K562 (cell line): Measurements from ENCODE around the gene CPLANE2. TPM values are rescaled to one million over a fixed set of nuclear protein-coding genes. Genes with fewer than 3 reads are reported as not detected.

ENCODE experiments used
- ATAC-seq: fragments of 200-7000 bp; cut with Tn5 transposase; 3 replicates; pipeline ENCODE4 v1.9.1; 2020; ENCODE audit warnings: moderate library complexity
- BruUV-seq: library from RNA; stranded (reverse); fragments of 400-500 nt; replicated peaks from 2 replicates; lab custom pipeline; 2021; lab: Mats Ljungman, UMichigan
- CTCF ChIA-PET: fragments of 300-600 bp; formaldehyde crosslinking; extraction: SDS; loops from one replicate; lab custom pipeline; 2021; ENCODE audit warnings: low intra/inter-chr PET ratio; lab: Yijun Ruan, JAX
- POLR2A ChIA-PET: fragments of 300-600, 350-650 bp; sonication (Branson Sonifier 250); formaldehyde crosslinking; extraction: SDS; loops from one replicate; lab custom pipeline; 2021; ENCODE audit warnings: antibody characterized with exemption, inconsistent platforms; lab: Yijun Ruan, JAX
- DNase-seq, 4 experiments: peaks; one replicate each; pipeline versions ENCODE4 v3.0.0 to v3.0.0-alpha.2; 2011 to 2018; ENCODE audit warnings: low spot score in 3 of 4, mixed read lengths in 3 of 4; ENCODE audit errors: extremely low read depth in 1 of 4
- FAIRE-seq: peaks from 2 replicates; lab custom pipeline; 2011; peaks lifted over from hg19 to GRCh38; lab: Jason Lieb, UNC
- H2AFZ ChIP-seq: 2 replicates; pipeline ENCODE4 v1.6.0; 2011; ENCODE audit warnings: low read depth, low read length, control low read depth, inconsistent platforms
- H3K27ac ChIP-seq: fragments of 200-600 bp; 3 replicates; pipeline ENCODE4 v1.8.0; 2011; ENCODE audit warnings: low read depth, mild to moderate bottlenecking, control low read depth, inconsistent platforms, low read length, moderate library complexity, mixed read lengths; ENCODE audit errors: extremely low read depth
- H3K27me3 ChIP-seq, 2 experiments: fragments of 300-600 bp in 1 of 2; 2 replicates in 1 of 2; 3 replicates in 1 of 2; pipeline versions ENCODE4 v1.6.0 to v1.8.0; 2011; ENCODE audit warnings: inconsistent platforms in 2 of 2, low read length in 2 of 2, mild to moderate bottlenecking in 1 of 2, mixed read lengths in 1 of 2, moderate library complexity in 1 of 2; ENCODE audit not compliant: control insufficient read depth in 2 of 2, insufficient read depth in 2 of 2
- H3K36me3 ChIP-seq: fragments of 300-600 bp; 3 replicates; pipeline ENCODE4 v1.8.0; 2011; ENCODE audit warnings: mild to moderate bottlenecking, low read length, inconsistent platforms; ENCODE audit not compliant: control insufficient read depth, insufficient read depth
- H3K4me1 ChIP-seq, 2 experiments: fragments of 200-600 bp in 1 of 2; replicated peaks in 1 of 2; 2 replicates in 1 of 2; 3 replicates in 1 of 2; pipeline versions ENCODE4 v1.5.1 to v1.8.0; 2011; ENCODE audit warnings: inconsistent platforms in 2 of 2, low read length in 2 of 2, mild to moderate bottlenecking in 1 of 2, mixed read lengths in 1 of 2, moderate library complexity in 1 of 2; ENCODE audit not compliant: control insufficient read depth in 2 of 2, insufficient read depth in 2 of 2
- H3K4me2 ChIP-seq: 2 replicates; pipeline ENCODE4 v1.6.1; 2011; ENCODE audit warnings: low read length, control low read depth, inconsistent platforms, mixed read lengths; ENCODE audit not compliant: insufficient read depth
- H3K4me3 ChIP-seq: fragments of 200-600 bp; sonication (generic), shearing (Covaris generic); 2 replicates; pipeline ENCODE4 v1.5.1; 2016; ENCODE audit warnings: control low read depth, inconsistent platforms
- H3K79me2 ChIP-seq: fragments of 200-600 bp; 3 replicates; pipeline ENCODE4 v1.8.0; 2011; ENCODE audit warnings: low read length, inconsistent platforms; ENCODE audit not compliant: control insufficient read depth, insufficient read depth
- H3K9ac ChIP-seq, 2 experiments: 2 replicates each; pipeline versions ENCODE4 v1.6.0 to v1.6.1; 2011; ENCODE audit warnings: low read depth in 2 of 2, low read length in 2 of 2, control low read depth in 1 of 2, inconsistent platforms in 1 of 2, mild to moderate bottlenecking in 1 of 2, mixed read lengths in 1 of 2; ENCODE audit not compliant: insufficient read depth in 1 of 2
- H3K9me1 ChIP-seq: one replicate; pipeline ENCODE4 v1.6.0; 2011; ENCODE audit warnings: inconsistent platforms, mild to moderate bottlenecking, low read length, moderate library complexity; ENCODE audit not compliant: control insufficient read depth, insufficient read depth
- H3K9me3 ChIP-seq: replicated peaks from 2 replicates; pipeline ENCODE4 v1.5.1; 2011; ENCODE audit warnings: low read depth, low read length, inconsistent platforms; ENCODE audit not compliant: control insufficient read depth, insufficient read depth
- H4K20me1 ChIP-seq: replicated peaks from 2 replicates; pipeline ENCODE4 v1.6.1; 2011; ENCODE audit warnings: low read length, inconsistent platforms, mixed read lengths; ENCODE audit not compliant: control insufficient read depth, insufficient read depth
- BCOR ChIP-seq: fragments of 450-650 bp; IDR thresholded peaks from 2 replicates; pipeline ENCODE4 v1.6.1; 2016
- GTF3C2 ChIP-seq: IDR thresholded peaks from 3 replicates; pipeline ENCODE4 v1.6.1; 2011; ENCODE audit warnings: borderline replicate concordance, mild to moderate bottlenecking, moderate library complexity; ENCODE audit not compliant: insufficient read length; ENCODE audit errors: extremely low read depth
- NFXL1 ChIP-seq: fragments of 450-650 bp; formaldehyde crosslinking; IDR thresholded peaks from 2 replicates; pipeline ENCODE4 v1.4.0; 2021; ENCODE audit warnings: mild to moderate bottlenecking
- RBM25 ChIP-seq: fragments of 200-400 bp; formaldehyde crosslinking; IDR thresholded peaks from 2 replicates; pipeline ENCODE4 v1.6.1; 2018; ENCODE audit warnings: low read length, low read depth, moderate library complexity; ENCODE audit not compliant: severe bottlenecking
- ZBTB8A ChIP-seq: fragments of 450-650 bp; IDR thresholded peaks from 2 replicates; pipeline ENCODE4 v1.6.1; 2018; ENCODE audit warnings: mild to moderate bottlenecking, moderate library complexity; ENCODE audit not compliant: partially characterized antibody
- ZFP36 ChIP-seq: fragments of 150-350 bp; IDR thresholded peaks from 2 replicates; pipeline ENCODE4 v1.6.1; 2018; ENCODE audit warnings: low read length, low read depth; ENCODE audit not compliant: partially characterized antibody
- WGBS: fragments of 100-300 bp; shearing (Covaris generic); methylation state at CpG from one replicate; pipeline ENCODE4 v1.1.6; 2016; ENCODE audit warnings: low coverage, mixed read lengths; ENCODE audit not compliant: insufficient coverage; ENCODE audit errors: missing lambda C conversion rate; 5-methylcytosine and 5-hydroxymethylcytosine counted together
- in situ Hi-C: fragments of 300-500 bp; cut with MboI; formaldehyde crosslinking; loops from 4 replicates; pipeline ENCODE4 v1.15.0; 2018; ENCODE audit warnings: inconsistent platforms, mixed read lengths
- intact Hi-C: fragments of 100-400 bp; cut with micrococcal nuclease; formaldehyde crosslinking; loops from 2 replicates; pipeline ENCODE4 v1.14.2; 2022
- polyA plus RNA-seq, 8 experiments: library from polyadenylated mRNA; depleted of rRNA in 4 of 8; stranded (reverse) in 5 of 8; unstranded in 3 of 8; fragments of >200 nt; fragmentation: Nextera tagmentation in 2 of 8; fragmentation: Illumina TruSeq in 1 of 8; extraction: Ambion mirVana in 2 of 8; extraction: Trizol in 1 of 8; gene quantifications; 2 replicates each; pipeline versions ENCODE4 v1.2.1 to v1.2.3, GENCODE V29; 2011 to 2014; ENCODE audit warnings: inconsistent platforms in 1 of 8, missing spikeins in 1 of 8
- total RNA-seq, 7 experiments: library from RNA; depleted of rRNA in 6 of 7; stranded (reverse); fragments of >200 nt in 6 of 7; fragmentation: Illumina TruSeq in 2 of 7; extraction: Trizol in 2 of 7; gene quantifications; 2 replicates each; pipeline versions ENCODE4 v1.2.1 to v1.2.3, GENCODE V29; 2011 to 2021; ENCODE audit warnings: low replicate concordance in 1 of 7
- TF ChIP-seq, protein P1 (sequence below): fragments of 450-650 bp; IDR thresholded peaks from 2 replicates; pipeline ENCODE4 v1.6.1; 2016; ENCODE audit warnings: mild to moderate bottlenecking, moderate library complexity

CPLANE2 gene
- total and polyA plus RNA-seq, 9 of the 15 experiments (the other 6 are each of a cell fraction or from before 2014, with no cell fraction given): 0.17 to 20.9 (median 8.1) TPM

- WGBS: 59% methylated on average over 9 of the region's 9 CpGs
- in situ Hi-C loops: loop anchor here (5.0 kb wide), 1 partner anchor 104 kb away; no protein-coding TSS in a partner anchor
- Histone ChIP-seq H2AFZ (no peak overlapping the region), H3K36me3 (no peaks in the 10 kb centered on the region), H3K9ac (no peak overlapping the region), H3K4me2 (no peak overlapping the region)
- CTCF ChIA-PET: interaction anchor here (0.6 to 7.5 kb wide), 5 partner anchors 58 to 177 kb away, joined by 3 to 208 read pairs (median 10); partner anchors contain the start of gene FAM131C
- no peak for DNase-seq
- TF ChIP-seq, protein P1, sequence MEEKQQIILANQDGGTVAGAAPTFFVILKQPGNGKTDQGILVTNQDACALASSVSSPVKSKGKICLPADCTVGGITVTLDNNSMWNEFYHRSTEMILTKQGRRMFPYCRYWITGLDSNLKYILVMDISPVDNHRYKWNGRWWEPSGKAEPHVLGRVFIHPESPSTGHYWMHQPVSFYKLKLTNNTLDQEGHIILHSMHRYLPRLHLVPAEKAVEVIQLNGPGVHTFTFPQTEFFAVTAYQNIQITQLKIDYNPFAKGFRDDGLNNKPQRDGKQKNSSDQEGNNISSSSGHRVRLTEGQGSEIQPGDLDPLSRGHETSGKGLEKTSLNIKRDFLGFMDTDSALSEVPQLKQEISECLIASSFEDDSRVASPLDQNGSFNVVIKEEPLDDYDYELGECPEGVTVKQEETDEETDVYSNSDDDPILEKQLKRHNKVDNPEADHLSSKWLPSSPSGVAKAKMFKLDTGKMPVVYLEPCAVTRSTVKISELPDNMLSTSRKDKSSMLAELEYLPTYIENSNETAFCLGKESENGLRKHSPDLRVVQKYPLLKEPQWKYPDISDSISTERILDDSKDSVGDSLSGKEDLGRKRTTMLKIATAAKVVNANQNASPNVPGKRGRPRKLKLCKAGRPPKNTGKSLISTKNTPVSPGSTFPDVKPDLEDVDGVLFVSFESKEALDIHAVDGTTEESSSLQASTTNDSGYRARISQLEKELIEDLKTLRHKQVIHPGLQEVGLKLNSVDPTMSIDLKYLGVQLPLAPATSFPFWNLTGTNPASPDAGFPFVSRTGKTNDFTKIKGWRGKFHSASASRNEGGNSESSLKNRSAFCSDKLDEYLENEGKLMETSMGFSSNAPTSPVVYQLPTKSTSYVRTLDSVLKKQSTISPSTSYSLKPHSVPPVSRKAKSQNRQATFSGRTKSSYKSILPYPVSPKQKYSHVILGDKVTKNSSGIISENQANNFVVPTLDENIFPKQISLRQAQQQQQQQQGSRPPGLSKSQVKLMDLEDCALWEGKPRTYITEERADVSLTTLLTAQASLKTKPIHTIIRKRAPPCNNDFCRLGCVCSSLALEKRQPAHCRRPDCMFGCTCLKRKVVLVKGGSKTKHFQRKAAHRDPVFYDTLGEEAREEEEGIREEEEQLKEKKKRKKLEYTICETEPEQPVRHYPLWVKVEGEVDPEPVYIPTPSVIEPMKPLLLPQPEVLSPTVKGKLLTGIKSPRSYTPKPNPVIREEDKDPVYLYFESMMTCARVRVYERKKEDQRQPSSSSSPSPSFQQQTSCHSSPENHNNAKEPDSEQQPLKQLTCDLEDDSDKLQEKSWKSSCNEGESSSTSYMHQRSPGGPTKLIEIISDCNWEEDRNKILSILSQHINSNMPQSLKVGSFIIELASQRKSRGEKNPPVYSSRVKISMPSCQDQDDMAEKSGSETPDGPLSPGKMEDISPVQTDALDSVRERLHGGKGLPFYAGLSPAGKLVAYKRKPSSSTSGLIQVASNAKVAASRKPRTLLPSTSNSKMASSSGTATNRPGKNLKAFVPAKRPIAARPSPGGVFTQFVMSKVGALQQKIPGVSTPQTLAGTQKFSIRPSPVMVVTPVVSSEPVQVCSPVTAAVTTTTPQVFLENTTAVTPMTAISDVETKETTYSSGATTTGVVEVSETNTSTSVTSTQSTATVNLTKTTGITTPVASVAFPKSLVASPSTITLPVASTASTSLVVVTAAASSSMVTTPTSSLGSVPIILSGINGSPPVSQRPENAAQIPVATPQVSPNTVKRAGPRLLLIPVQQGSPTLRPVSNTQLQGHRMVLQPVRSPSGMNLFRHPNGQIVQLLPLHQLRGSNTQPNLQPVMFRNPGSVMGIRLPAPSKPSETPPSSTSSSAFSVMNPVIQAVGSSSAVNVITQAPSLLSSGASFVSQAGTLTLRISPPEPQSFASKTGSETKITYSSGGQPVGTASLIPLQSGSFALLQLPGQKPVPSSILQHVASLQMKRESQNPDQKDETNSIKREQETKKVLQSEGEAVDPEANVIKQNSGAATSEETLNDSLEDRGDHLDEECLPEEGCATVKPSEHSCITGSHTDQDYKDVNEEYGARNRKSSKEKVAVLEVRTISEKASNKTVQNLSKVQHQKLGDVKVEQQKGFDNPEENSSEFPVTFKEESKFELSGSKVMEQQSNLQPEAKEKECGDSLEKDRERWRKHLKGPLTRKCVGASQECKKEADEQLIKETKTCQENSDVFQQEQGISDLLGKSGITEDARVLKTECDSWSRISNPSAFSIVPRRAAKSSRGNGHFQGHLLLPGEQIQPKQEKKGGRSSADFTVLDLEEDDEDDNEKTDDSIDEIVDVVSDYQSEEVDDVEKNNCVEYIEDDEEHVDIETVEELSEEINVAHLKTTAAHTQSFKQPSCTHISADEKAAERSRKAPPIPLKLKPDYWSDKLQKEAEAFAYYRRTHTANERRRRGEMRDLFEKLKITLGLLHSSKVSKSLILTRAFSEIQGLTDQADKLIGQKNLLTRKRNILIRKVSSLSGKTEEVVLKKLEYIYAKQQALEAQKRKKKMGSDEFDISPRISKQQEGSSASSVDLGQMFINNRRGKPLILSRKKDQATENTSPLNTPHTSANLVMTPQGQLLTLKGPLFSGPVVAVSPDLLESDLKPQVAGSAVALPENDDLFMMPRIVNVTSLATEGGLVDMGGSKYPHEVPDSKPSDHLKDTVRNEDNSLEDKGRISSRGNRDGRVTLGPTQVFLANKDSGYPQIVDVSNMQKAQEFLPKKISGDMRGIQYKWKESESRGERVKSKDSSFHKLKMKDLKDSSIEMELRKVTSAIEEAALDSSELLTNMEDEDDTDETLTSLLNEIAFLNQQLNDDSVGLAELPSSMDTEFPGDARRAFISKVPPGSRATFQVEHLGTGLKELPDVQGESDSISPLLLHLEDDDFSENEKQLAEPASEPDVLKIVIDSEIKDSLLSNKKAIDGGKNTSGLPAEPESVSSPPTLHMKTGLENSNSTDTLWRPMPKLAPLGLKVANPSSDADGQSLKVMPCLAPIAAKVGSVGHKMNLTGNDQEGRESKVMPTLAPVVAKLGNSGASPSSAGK: no peak
- no peak for TF ChIP-seq ZBTB8A
- TF ChIP-seq ZFP36: peak; percentile 60
- TF ChIP-seq BCOR: peak; percentile 65
- no peak for TF ChIP-seq NFXL1 (CRISPR knock-in tag)
- TF ChIP-seq RBM25: peak; percentile 30
- no peak for TF ChIP-seq GTF3C2
- TF ChIP-seq, all 486 proteins: peak for 3
- H3K9me1 ChIP-seq: no peaks in the 10 kb centered on the region
- H3K27ac ChIP-seq: no peak overlapping the region
- POLR2A ChIA-PET: interaction anchor here (0.6 to 1.1 kb wide), 4 partner anchors 15 to 108 kb away, joined by 3 to 5 read pairs (median 4); no protein-coding TSS in a partner anchor
- BruUV-seq: no TSS peak
- H3K9me3 ChIP-seq: no peaks in the 10 kb centered on the region
- H3K4me1 ChIP-seq: peaks cover 6 to 32% of the 10 kb centered on the region in 2 experiments; a peak in 4 of 5 replicates
- H3K27me3 ChIP-seq: no peaks in the 10 kb centered on the region
- FAIRE-seq (no peak), ATAC-seq (no peak)
- H4K20me1 ChIP-seq: no peaks in the 10 kb centered on the region
- no peak overlapping the region for H3K4me3 ChIP-seq
- no peaks in the 10 kb centered on the region for H3K79me2 ChIP-seq
- intact Hi-C loops: loop anchor here (1.0 to 2.0 kb wide), 3 partner anchors 104 to 178 kb away; no protein-coding TSS in a partner anchor
These were observed 50.2 kb downstream of the CPLANE2 start for GRCh38 chr1:16186655-16187235.
